Measurements from ENCODE around the gene TPI1.

The TPI1 gene
- total RNA-seq, result 286 to 615 (median 426) reads per million in 17 experiments

DNA sequence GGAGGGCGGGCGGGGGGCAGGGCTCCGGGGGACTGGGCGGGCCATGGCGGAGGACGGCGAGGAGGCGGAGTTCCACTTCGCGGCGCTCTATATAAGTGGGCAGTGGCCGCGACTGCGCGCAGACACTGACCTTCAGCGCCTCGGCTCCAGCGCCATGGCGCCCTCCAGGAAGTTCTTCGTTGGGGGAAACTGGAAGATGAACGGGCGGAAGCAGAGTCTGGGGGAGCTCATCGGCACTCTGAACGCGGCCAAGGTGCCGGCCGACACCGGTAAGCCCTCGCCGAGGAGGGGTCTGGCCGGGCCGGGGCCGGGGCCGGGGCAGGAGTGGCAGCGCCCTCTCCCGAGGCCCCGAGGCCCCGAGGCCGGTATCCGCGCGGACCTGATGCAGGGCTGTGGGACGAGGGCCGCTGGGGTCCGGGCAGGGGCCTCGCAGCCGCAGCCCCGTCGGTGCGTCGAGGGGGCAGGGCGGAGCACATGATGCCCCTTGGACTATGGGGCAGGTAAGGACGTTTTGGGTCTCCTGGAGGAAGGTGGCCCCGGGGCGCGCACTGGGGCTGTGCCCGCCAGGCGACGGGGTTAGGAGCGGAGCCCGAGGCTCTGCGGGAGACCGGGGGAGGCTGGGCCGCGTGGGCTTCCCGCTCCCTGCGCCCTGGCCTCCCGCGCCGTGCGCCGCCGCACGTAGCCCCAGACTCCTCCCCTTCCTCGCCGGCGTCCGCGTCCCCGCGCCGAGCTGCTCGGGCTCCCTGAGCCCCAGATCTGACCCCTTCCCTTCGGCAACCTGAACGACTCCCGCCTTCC, at the start of gene TPI1:
TPI1 (plus strand) TSS at position 119 of the 798 bp plus-strand sequence; CDS start at position 155, 36 bp downstream.
- DNase-seq, result peak; percentile 90 to 96 (median 93)

GRCh38 chr12:6817662-6818157, 49.6 kb upstream of the TPI1 start:
- no peak for DNase-seq

- no peak for DNase-seq
These were observed 49.1 kb upstream of the TPI1 start for GRCh38 chr12:6818222-6818621.

GRCh38 chr12:6818645-6819044, 48.7 kb upstream of the TPI1 start:
- DNase-seq, result no peak

- DNase-seq, result no peak
These were observed 48.0 kb upstream of the TPI1 start for GRCh38 chr12:6819106-6820030.

GRCh38 chr12:6820166-6820565, 47.2 kb upstream of the TPI1 start:
- no peak for DNase-seq

- peak; percentile 26 to 71 (median 58) for DNase-seq
These were observed 45.5 kb upstream of the TPI1 start, which contains the start of gene GPR162 for GRCh38 chr12:6821591-6822425. Gene GPR162 (plus strand): TSS chr12:6821821. CDS start chr12:6823899, 2,078 bp downstream.

DNA sequence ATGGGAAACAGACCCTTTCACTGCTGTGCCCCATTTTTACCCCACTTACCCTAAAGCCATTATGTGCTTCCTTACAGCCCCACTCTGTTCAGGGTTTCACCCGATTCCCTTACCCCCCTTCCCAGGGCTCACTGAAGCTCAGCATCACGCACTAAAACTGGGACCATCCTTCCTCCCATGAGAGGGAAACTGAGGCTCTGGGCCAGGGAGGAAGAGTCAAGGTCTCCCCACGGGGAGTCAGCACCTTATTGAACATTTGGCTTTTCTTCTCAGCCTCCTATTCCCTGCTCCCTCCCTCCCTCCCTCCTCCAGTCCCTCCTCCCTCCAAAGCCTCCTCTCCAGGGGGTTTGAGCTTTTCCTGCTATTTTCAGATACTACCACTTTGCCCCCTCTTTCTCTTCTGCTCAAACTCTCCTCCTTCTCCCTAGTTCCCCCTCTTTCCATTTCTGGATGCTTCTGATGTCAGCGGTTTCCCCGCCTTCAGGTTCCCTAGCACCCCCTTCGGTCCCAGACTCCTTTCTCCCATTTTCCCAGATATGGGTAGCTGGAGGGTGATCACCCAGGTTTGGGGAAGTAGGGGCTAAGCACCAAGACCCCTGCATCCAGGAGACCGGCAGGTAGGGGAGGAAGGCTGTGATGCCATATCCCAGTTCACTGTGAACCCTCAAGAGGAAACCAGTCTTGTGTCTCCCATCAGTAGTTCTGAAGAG, 44.8 kb upstream of the TPI1 start:
- DNase-seq, result peak in 1 of 4 experiments; percentile 1

GRCh38 chr12:6823182-6824084, 43.9 kb upstream of the TPI1 start:
- peak in 1 of 4 experiments; percentile 1 for DNase-seq

DNA sequence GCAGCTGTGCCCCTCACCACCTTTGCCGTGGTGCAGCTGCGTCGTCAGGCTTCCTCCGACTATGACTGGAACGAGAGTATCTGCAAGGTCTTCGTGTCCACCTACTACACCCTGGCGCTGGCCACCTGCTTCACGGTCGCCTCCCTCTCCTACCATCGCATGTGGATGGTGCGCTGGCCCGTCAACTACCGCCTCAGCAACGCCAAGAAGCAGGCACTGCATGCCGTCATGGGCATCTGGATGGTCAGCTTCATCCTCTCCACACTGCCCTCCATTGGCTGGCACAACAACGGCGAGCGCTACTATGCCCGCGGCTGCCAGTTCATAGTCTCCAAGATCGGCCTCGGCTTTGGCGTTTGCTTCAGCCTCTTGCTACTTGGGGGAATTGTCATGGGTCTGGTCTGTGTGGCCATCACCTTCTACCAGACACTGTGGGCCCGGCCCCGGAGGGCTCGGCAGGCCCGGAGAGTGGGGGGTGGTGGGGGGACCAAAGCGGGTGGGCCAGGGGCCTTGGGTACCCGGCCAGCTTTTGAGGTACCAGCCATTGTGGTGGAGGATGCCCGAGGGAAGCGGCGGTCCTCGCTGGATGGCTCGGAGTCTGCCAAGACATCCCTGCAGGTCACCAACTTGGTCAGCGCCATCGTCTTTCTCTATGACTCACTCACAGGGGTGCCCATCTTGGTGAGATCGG, 43.1 kb upstream of the TPI1 start:
- peak in 1 of 4 experiments; percentile 1 for DNase-seq

- DNase-seq, result peak in 1 of 4 experiments; percentile 0
These were observed 42.4 kb upstream of the TPI1 start for GRCh38 chr12:6824901-6825381.

- peak; percentile 89 to 95 (median 92) for DNase-seq
These were observed 41.8 kb upstream of the TPI1 start for GRCh38 chr12:6825398-6826124.

GRCh38 chr12:6826125-6826733, 41.1 kb upstream of the TPI1 start:
- peak in 1 of 4 experiments; percentile 1 for DNase-seq

GRCh38 chr12:6826734-6827436, 40.4 kb upstream of the TPI1 start:
- peak in 1 of 4 experiments; percentile 0 for DNase-seq

GRCh38 chr12:6827437-6827911, 39.9 kb upstream of the TPI1 start:
- peak; percentile 40 to 72 (median 63) for DNase-seq

GRCh38 chr12:6827982-6828780, 39.1 kb upstream of the TPI1 start, which contains the start of gene P3H3:
Gene P3H3 (plus strand): TSS chr12:6828407. CDS start chr12:6828441, 34 bp downstream.
- peak in 2 of 4 experiments; percentile 38 to 55 for DNase-seq
